GF-D8 (cell line): ENCODE measurements around the gene SELENOM.
"Not testable (repeated sequence)": the region's sequence is repeated elsewhere in the genome, so short reads cannot be mapped to it uniquely, and the experiment has no call there.

Experiments
- DNase-seq: peaks from one replicate; lab custom pipeline; 2025; lab: John Stamatoyannopoulos, UW

Gene SELENOM

GRCh38 chr22:31105282-31105929, 2.0 kb downstream of the SELENOM start:
- no peak for DNase-seq

GRCh38 chr22:31104869-31105268, 2.5 kb downstream of the SELENOM start:
- DNase-seq, result no peak

DNA sequence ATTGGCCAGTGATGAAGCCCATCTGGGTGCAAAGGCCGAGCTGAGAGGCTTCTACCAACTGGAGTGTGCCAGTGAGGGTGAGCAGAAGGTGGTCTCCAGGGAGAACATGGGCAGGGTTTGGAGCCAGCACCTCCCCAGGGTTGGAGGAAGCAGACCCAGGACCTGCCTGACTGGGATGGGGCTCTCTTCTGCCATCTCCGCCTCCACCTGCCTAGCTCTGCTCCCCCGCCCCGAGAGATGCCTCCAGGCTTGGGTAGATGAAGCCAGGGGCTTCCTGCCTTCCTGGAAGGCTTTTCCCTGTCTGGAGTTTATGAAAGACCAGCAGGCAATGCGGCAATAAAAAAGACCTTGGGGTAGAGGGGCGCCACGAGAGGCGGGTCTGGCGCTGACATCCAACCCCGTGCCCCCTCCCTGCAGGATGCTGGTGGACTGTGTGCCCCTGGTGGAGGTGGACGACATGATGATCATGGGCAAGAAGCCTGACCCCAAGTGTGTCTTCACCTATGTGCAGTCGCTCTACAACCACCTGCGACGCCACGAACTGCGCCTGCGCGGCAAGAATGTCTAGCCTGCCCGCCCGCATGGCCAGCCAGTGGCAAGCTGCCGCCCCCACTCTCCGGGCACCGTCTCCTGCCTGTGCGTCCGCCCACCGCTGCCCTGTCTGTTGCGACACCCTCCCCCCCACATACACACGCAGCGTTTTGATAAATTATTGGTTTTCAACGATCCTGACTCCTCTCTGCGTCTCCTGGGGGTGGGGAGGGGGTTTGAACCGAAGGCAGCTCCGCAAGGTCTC, 3.3 kb downstream of the SELENOM start:
- DNase-seq, result no peak

GRCh38 chr22:31103111-31103510, 4.3 kb downstream of the SELENOM start:
- no peak for DNase-seq

DNA sequence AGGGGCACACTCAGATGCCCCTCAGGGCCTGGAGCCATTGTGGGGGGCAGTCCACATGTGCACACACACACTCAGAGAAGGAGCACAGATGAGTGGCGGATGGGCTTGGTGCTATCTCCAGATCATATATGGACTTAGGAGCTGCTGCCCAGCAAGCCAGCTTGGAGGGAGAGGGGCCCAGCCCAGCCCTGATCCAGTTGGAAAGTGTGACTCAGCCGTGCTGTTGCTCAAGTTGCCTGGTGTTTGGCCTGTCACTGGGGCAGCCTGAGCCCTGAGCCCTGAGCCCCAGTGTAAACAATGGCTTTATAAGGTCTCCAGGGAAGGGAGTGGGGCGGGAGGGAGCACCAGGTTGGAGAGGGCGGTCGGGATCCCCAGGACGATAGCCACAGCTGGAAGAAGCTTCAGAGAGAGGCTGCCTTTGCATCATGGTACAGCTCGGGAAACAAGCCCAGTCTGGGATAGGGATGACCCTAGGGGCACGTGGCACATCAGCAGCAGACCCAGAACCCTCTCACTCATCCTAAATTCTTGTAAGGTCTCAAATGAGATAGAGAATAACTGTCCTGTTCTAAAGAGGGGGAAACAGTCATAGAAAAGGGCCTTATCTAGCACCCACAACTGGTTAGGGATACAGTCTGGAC, 4.8 kb downstream of the SELENOM start:
- DNase-seq, result no peak

DNA sequence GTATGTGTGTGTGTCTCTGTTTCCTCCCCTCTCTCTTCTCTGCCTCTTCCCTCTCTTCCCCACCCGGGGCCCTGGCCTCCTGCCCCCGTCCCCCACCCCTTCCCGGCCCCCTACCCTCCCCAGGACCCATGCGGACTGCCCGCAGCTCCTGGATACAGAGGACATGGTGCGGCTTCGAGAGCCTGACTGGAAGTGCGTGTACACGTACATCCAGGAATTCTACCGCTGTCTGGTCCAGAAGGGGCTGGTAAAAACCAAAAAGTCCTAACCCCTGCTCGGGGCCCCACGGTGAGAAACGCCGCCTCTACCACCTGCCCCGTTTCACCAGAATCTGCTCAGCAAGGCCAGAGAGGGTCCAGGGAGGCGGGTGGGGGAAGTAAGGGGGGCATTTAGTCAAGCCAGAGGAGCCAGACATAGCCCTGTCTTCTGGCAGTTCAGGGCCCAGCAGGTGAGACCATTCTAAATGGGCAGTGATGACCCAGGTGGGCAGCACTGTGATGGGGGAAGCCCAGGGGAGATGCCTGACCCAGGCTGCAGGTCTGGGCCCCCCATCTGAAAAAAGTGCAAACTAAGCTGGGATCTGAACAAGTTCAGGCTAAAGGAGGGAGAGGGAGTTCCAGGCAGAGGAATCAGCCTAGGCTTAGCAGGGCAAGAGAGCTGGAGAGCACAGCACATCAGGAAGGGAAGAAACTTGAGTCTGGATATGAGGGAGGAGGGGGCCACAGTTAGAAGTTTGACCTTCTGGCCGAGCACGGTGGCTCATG, 6.4 kb downstream of the SELENOM start:
- DNase-seq, result no peak

GRCh38 chr22:31099841-31100761, 7.3 kb downstream of the SELENOM start:
- no peak for DNase-seq

DNA sequence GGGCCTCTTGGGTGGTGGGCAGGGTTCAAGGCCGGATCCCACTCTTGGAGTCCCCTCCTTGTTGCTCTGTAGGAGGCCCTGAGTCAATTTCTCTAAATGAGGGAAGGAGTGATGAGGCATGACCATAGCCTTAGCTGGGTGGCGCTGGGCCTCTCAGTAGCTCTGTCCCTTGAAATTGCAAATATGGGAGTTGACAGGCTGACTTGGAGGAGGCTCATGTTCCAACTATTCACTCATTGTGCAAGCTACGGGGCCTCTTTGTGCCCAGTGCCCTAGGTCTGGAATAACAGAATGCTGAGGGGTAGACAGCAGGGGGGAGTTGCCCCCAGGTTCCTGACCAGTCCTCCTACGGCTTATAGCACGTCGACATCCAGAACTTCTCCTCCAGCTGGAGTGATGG, 8.0 kb downstream of the SELENOM start:
- DNase-seq, result no peak

DNA sequence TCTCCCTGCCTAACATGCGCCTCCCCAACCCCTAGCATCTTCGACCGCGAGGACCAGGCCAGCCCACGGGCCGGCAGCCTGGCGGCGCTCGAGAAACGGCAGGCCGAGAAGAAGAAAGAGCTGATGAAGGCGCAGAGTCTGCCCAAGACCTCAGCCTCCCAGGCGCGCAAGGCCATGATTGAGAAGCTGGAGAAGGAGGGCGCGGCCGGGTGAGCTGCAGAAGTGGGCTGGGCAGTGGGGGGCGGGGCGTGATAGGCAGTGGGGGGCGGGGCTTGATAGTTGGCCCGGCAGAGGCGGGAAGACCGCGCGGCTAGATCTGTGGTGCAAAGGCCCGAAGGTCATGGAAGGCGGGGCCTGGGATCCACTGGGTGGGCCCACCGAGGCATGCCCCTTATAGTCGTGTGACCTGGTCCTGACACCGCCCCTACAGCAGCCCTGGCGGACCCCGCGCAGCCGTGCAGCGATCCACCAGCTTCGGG, 8.7 kb downstream of the SELENOM start:
- DNase-seq, result no peak

DNA sequence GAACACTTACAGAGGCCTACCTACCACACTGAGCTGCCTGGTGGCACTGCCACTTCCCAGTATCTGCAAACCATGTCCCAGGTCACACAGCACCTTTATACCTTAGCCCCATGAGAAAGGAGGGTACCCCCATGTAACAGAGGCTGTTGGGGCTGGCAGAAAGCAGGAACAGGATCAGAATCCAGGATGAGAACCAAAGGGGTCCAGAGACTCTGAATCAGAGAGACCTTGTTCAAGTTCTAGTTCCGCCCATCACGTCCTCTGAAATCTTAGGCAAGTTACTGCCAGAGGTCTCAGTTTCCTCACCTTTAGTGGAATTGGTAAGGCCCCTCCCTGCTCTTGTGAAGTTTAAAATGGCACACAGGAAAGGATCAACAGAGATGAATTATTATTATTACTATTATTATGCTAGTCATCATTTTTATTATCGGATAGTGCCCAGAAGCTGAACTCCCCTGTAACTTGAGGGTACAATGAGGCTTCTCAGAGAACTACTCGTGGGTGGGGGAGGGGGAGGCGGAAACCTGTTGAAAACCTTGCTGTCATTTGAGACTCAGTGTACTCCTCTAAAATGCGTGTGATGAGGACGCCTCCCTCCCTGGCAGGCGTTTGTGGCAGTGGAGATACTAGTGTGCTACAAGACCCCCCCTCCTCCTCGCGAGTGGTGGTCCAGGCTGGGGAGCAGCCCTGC, 9.3 kb downstream of the SELENOM start:
- no peak for DNase-seq

- not testable (repeated sequence) for DNase-seq
These were observed 9.8 kb downstream of the SELENOM start for GRCh38 chr22:31097539-31097938.

- DNase-seq, result no peak
These were observed 10.6 kb downstream of the SELENOM start for GRCh38 chr22:31096657-31097279.

DNA sequence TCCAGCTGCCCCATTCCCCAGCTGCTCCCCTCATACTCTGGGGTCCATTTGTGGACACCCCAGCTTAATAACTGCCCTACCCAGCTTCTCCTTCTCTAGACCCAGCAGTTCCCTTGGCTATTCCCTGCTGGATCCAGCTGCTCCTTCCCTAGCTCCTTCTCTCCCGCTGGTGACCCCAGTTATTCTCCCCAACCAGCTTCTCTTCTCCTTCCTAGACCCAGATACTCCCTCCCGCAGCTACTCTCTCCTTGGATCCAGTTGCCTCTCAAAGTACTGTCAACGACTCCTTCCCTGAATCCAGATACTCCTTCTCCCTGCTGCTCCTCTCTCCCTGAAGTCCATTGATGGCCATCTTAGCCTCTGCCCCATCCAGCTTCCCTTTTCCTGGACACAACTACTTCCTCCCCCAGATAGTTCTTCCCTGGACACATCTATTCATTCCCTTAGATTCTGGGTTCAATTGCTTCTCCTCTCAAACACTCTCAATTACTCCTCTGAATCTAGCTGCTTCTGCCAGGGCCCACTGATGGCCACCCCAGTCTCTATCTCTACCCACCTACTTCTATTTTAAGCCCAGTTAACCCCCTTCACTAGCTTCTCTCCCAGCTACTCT, 11.6 kb downstream of the SELENOM start:
- no peak for DNase-seq

- no peak for DNase-seq
These were observed 12.6 kb downstream of the SELENOM start for GRCh38 chr22:31094741-31095140.

DNA sequence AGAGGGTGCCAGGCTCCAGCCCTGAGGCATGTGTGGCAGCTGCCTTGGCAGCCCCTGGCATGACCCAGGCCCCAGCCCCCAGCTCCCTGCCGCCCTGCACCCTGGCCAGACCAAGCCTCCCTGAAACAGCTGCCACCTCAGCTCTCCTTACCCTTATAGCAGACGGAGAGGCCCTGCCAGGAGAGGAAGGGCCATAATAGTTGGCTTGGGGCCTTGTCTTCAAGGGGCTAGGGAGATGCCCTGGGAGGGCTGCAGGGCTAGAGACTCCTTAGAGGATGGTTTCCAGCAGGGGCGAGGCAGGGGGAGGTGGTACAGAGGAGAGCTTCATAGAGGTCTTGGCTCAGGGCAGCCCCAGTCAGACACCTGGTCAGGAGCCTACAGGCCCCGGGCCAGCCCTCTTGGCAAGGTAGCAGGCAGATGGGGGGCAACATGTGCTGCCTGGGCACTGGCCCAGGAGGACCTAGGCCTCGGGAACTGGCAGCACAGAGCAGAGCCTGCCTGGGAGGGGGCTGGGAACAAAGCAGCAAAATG, 13.3 kb downstream of the SELENOM start:
- DNase-seq, result no peak

DNA sequence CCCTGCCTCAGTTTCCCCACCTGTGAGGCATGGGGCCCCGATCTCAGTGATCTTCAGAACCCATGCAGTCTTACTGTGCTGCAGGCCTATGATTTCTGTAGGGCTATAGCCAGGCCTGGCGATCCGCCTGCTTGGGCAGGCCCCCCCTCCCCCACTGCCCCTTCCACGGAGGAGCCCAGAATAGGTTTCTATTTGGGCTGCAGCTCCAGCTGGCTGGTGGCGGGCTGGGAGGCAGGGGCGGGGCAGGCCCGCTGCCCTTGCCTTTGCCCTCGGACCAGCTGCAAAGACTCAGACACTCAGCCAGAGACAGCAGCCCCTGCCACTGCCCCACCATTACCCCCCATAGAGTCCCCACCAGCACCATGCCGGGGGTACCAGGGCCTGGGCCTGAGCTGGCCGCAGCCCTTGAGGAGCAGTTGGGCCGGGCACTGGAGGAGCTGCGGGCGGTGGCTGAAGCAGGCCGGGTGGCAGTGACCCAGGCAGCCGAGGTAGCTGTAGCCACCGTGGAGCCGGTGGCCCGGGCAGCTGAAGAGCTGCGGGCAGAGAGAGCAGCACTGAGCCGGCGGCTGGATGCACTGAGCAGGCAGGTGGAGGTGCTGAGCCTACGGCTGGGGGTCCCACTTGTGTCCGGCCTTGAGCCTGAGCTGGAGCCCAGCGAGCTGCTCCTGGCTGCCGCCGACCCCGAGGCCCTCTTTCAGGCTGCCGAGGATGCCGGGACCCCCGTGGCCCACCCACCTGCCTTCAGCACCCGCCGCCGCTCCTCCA, 14.1 kb downstream of the SELENOM start:
- no peak for DNase-seq

DNA sequence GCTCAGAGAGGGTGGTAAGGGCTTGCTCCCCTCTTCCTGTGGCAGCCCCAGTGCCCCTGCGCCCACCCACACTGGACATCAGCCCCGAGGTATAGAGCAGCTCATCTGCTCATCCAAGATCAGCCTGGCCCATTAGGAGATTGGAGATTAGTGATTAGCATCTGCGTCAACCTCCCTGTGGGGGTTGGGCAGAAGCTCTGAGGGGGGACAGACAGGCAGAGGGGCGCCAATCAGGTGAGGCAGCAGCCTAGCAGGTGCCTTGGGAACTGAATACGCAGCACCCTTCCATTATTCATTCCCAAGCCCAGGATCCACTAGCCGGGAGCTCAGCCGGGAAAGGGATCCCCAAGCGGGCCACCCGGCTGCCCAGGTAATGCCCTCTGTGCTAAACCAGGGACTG, 15.2 kb downstream of the SELENOM start:
- DNase-seq, result no peak

- DNase-seq, result no peak
These were observed 16.0 kb downstream of the SELENOM start for GRCh38 chr22:31091106-31091975.
